Esophagus squamous epithelium (tissue), 4 donors: ENCODE data around the gene BCAT1.

ENCODE experiments used
- CTCF ChIP-seq, 6 experiments: fragments of 450-650 bp in 4 of 6; fragments of 200-600 bp in 2 of 6; sonication (generic) in 2 of 6; IDR thresholded peaks; one replicate each; pipeline ENCODE4 v1.5.1; 2016 to 2019; ENCODE audit warnings: antibody characterized with exemption in 6 of 6, mild to moderate bottlenecking in 4 of 6, moderate library complexity in 4 of 6
- POLR2A ChIP-seq, 4 donors: fragments of 450-650 bp; IDR thresholded peaks; one replicate each; pipeline ENCODE4 v1.6.1; 2017; ENCODE audit warnings: antibody characterized with exemption in 4 of 4, mild to moderate bottlenecking in 4 of 4, moderate library complexity in 3 of 4

- no peak for TF ChIP-seq CTCF (IDR thresholded peaks at IDR 0.05)
- no peak for TF ChIP-seq POLR2A (IDR thresholded peaks at IDR 0.05)
Observed at GRCh38 chr12:24808651-24809050, 140.2 kb downstream of the BCAT1 start.
